Endodermal cell (in vitro differentiated cells): ENCODE results near the gene RGS3. TPM values are rescaled to one million over a fixed set of nuclear protein-coding genes. Genes with fewer than 3 reads are reported as not detected.
A peak's percentile ranks its signal among the peaks of the same experiment; 100 is the strongest.

ENCODE experiments used
- DNase-seq: peaks from one replicate; pipeline ENCODE4 v3.0.0-alpha.2; 2017
- H3K27ac ChIP-seq: 2 replicates; pipeline ENCODE4 v1.5.1; 2013; ENCODE audit warnings: mild to moderate bottlenecking, low read depth, low read length, moderate library complexity
- H3K27me3 ChIP-seq: 2 replicates; pipeline ENCODE4 v1.6.1; 2013; ENCODE audit warnings: mild to moderate bottlenecking, low read length, moderate library complexity; ENCODE audit not compliant: insufficient read depth, control insufficient read depth, poor library complexity, severe bottlenecking
- H3K36me3 ChIP-seq: 2 replicates; pipeline ENCODE4 v1.7.0; 2013; ENCODE audit warnings: mild to moderate bottlenecking, low read length, moderate library complexity; ENCODE audit not compliant: control insufficient read depth, insufficient read depth
- H3K4me1 ChIP-seq: one replicate; pipeline ENCODE4 v1.7.0; 2013; ENCODE audit warnings: low read length; ENCODE audit not compliant: control insufficient read depth, insufficient read depth
- H3K4me3 ChIP-seq: 2 replicates; pipeline ENCODE4 v1.5.1; 2013; ENCODE audit warnings: mild to moderate bottlenecking, low read length, moderate library complexity
- H3K9ac ChIP-seq: 2 replicates; pipeline ENCODE4 v1.6.1; 2013; ENCODE audit warnings: mild to moderate bottlenecking, low read length, moderate library complexity; ENCODE audit not compliant: poor library complexity, severe bottlenecking; ENCODE audit errors: extremely low read depth
- H3K9me3 ChIP-seq: 2 replicates; pipeline ENCODE4 v1.6.1; 2013; ENCODE audit warnings: mild to moderate bottlenecking, low read length, moderate library complexity; ENCODE audit not compliant: control insufficient read depth
- H3K27ac Mint-ChIP-seq: 2 replicates; pipeline ENCODE4 v1.8.0; 2020; ENCODE audit warnings: mixed read lengths
- H3K27me3 Mint-ChIP-seq: 2 replicates; pipeline ENCODE4 v1.8.0; 2021; ENCODE audit warnings: mild to moderate bottlenecking, mixed read lengths; ENCODE audit not compliant: insufficient read depth
- H3K36me3 Mint-ChIP-seq: 2 replicates; pipeline ENCODE4 v1.8.0; 2020; ENCODE audit warnings: low read depth, mixed read lengths
- H3K4me1 Mint-ChIP-seq: 2 replicates; pipeline ENCODE4 v1.8.0; 2020; ENCODE audit warnings: mixed read lengths
- H3K4me3 Mint-ChIP-seq: 2 replicates; pipeline ENCODE4 v1.8.0; 2020; ENCODE audit warnings: mild to moderate bottlenecking, moderate library complexity, mixed read lengths
- H3K9me3 Mint-ChIP-seq: 2 replicates; pipeline ENCODE4 v1.8.0; 2020; ENCODE audit warnings: mild to moderate bottlenecking, mixed read lengths
- CTCF ChIP-seq: fragments of 200-600 bp; sonication (generic); conservative IDR thresholded peaks from 2 replicates; pipeline ENCODE4 v1.5.0; 2021; ENCODE audit warnings: antibody characterized with exemption, mild to moderate bottlenecking
- WGBS, 2 experiments: methylation state at CpG; one replicate each; pipeline versions ENCODE4 v1.1.5 to v1.1.7; 2013; ENCODE audit warnings: missing lambda C conversion rate in 2 of 2, mixed read lengths in 1 of 2; ENCODE audit not compliant: insufficient coverage in 1 of 2, insufficient read length in 1 of 2; 5-methylcytosine and 5-hydroxymethylcytosine counted together
- total RNA-seq, 2 donors: library from RNA; stranded (reverse); fragmentation: NEBNext Ultra II Directional in 1 of 2; extraction: Animal tissue kit (Norgen Biotek cat#: 25700) in 1 of 2; gene quantifications; 2 replicates in 1 of 2; 3 replicates in 1 of 2; pipeline ENCODE4 v1.2.1, GENCODE V29; 2021

The RGS3 gene
- total RNA-seq, 2 donors from 2014 or later, result 20.7 to 40.3 TPM

GRCh38 chr9:113474360-113475028 is 11.0 kb downstream of the RGS3 start:
- H3K9me3 ChIP-seq, result peaks cover 3% of the 10 kb centered on the region
- Mint-ChIP-seq H3K36me3 (no peaks in the 10 kb centered on the region), H3K4me1 (peaks cover 6% of the 10 kb centered on the region), H3K9me3 (no peaks in the 10 kb centered on the region), H3K27me3 (peaks cover 2% of the 10 kb centered on the region), H3K4me3 (no peak overlapping the region), H3K27ac (no peak overlapping the region)
- peak; percentile 20 for DNase-seq
- no peaks in the 10 kb centered on the region for H3K36me3 ChIP-seq
- no peaks in the 10 kb centered on the region for H3K27me3 ChIP-seq
- WGBS, 2 experiments, result 76 to 88% methylated on average over 5 to 8 of the region's 8 CpGs
- H3K4me1 ChIP-seq, result no peaks in the 10 kb centered on the region
- TF ChIP-seq CTCF, result no peak
- no peak overlapping the region for H3K4me3 ChIP-seq
- H3K27ac ChIP-seq, result no peak overlapping the region
- no peak overlapping the region for H3K9ac ChIP-seq

- peaks cover 6% of the 10 kb centered on the region for H3K4me1 Mint-ChIP-seq
- H3K27ac Mint-ChIP-seq, result no peak overlapping the region
- H3K9me3 ChIP-seq, result peaks cover 3% of the 10 kb centered on the region
- no peaks in the 10 kb centered on the region for H3K27me3 ChIP-seq
- no peaks in the 10 kb centered on the region for H3K36me3 ChIP-seq
- DNase-seq, result peak; percentile 9
- H3K36me3 Mint-ChIP-seq, result no peaks in the 10 kb centered on the region
- no peak for TF ChIP-seq CTCF
- no peaks in the 10 kb centered on the region for H3K9me3 Mint-ChIP-seq
- H3K4me3 ChIP-seq, result no peak overlapping the region
- 87 to 90% methylated on average over 2 of the region's 2 CpGs for whole genome bisulfite sequencing, 2 experiments
- H3K9ac ChIP-seq, result no peak overlapping the region
- H3K4me1 ChIP-seq, result no peaks in the 10 kb centered on the region
- peaks cover 2% of the 10 kb centered on the region for H3K27me3 Mint-ChIP-seq
- H3K27ac ChIP-seq, result no peak overlapping the region
- no peak overlapping the region for H3K4me3 Mint-ChIP-seq
These were observed 11.5 kb downstream of the RGS3 start for GRCh38 chr9:113475031-113475430.

- H3K27ac Mint-ChIP-seq, result no peak overlapping the region
- no peak overlapping the region for H3K4me3 ChIP-seq
- H3K27me3 Mint-ChIP-seq, result peaks cover 2% of the 10 kb centered on the region
- TF ChIP-seq CTCF, result no peak
- H3K27me3 ChIP-seq, result no peaks in the 10 kb centered on the region
- H3K9me3 Mint-ChIP-seq, result no peaks in the 10 kb centered on the region
- no peak overlapping the region for H3K27ac ChIP-seq
- WGBS, 2 experiments, result 92 to 95% methylated on average over 4 of the region's 4 CpGs
- no peak overlapping the region for H3K4me3 Mint-ChIP-seq
- peaks cover 3% of the 10 kb centered on the region for H3K9me3 ChIP-seq
- no peaks in the 10 kb centered on the region for H3K36me3 ChIP-seq
- peaks cover 6% of the 10 kb centered on the region for H3K4me1 Mint-ChIP-seq
- DNase-seq, result peak; percentile 21
- no peaks in the 10 kb centered on the region for H3K4me1 ChIP-seq
- no peaks in the 10 kb centered on the region for H3K36me3 Mint-ChIP-seq
- no peak overlapping the region for H3K9ac ChIP-seq
These were observed 12.5 kb downstream of the RGS3 start for GRCh38 chr9:113475992-113476391.
